Measurements from ENCODE around the gene F5.

- no peak for TF ChIP-seq RXRA (CRISPR knock-in tag; IDR thresholded peaks at IDR 0.05)
- TF ChIP-seq RAD21 (CRISPR knock-in tag; IDR thresholded peaks at IDR 0.05): no peak
- TF ChIP-seq ZNF766 (CRISPR knock-in tag; IDR thresholded peaks at IDR 0.05; ENCODE audit: borderline replicate concordance): no peak
- TF ChIP-seq ZNF570 (CRISPR knock-in tag; IDR thresholded peaks at IDR 0.05; ENCODE audit: borderline replicate concordance): no peak
- TF ChIP-seq CHD2 (IDR thresholded peaks at IDR 0.05; ENCODE audit: low read depth, low read length): no peak
- TF ChIP-seq ZNF124 (CRISPR knock-in tag; IDR thresholded peaks at IDR 0.05): no peak
- no peak for TF ChIP-seq PTBP1 (IDR thresholded peaks at IDR 0.05; ENCODE audit: low read depth, low read length, poor library complexity, severe bottlenecking)
- no peak for TF ChIP-seq ZNF282 (IDR thresholded peaks at IDR 0.05; ENCODE audit: partially characterized antibody)
- no peak for TF ChIP-seq POLR2AphosphoS2 (IDR thresholded peaks at IDR 0.05; ENCODE audit: low read depth, low read length)
- no peak for TF ChIP-seq NFATC3 (CRISPR knock-in tag; IDR thresholded peaks at IDR 0.05)
- TF ChIP-seq KLF16 (CRISPR knock-in tag; IDR thresholded peaks at IDR 0.05): no peak
- no peak for TF ChIP-seq CTCF (CRISPR knock-in tag; IDR thresholded peaks at IDR 0.05)
These were observed 68.6 kb downstream of the F5 start for GRCh38 chr1:169517558-169518186.

All from HepG2 (cell line).